HG03521 (cell line): Measurements from ENCODE around the gene CACNA1H.

ENCODE experiments used
- ATAC-seq: cut with Tn5 transposase; IDR thresholded peaks from one replicate; pipeline ENCODE4 v1.9.1; 2021; ENCODE audit warnings: mild to moderate bottlenecking, moderate library complexity; ENCODE audit not compliant: unreplicated experiment

CACNA1H gene

GRCh38 chr16:1171001-1171400 is 18.1 kb downstream of the CACNA1H start:
- no peak for ATAC-seq

GRCh38 chr16:1171854-1172428 is 19.0 kb downstream of the CACNA1H start:
- ATAC-seq: no peak

GRCh38 chr16:1172651-1173050 is 19.7 kb downstream of the CACNA1H start:
- ATAC-seq: no peak

- ATAC-seq: no peak
Observed at GRCh38 chr16:1173788-1174451, 21.0 kb downstream of the CACNA1H start.

- ATAC-seq: no peak
Observed at GRCh38 chr16:1174477-1175357, 21.8 kb downstream of the CACNA1H start.

GRCh38 chr16:1175566-1176279 is 22.8 kb downstream of the CACNA1H start:
- no peak for ATAC-seq

- no peak for ATAC-seq
Observed at GRCh38 chr16:1176280-1176897, 23.5 kb downstream of the CACNA1H start.

- no peak for ATAC-seq
Observed at GRCh38 chr16:1177053-1177452, 24.1 kb downstream of the CACNA1H start.

GRCh38 chr16:1177750-1178149 is 24.8 kb downstream of the CACNA1H start:
- ATAC-seq: no peak

GRCh38 chr16:1178295-1178910 is 25.5 kb downstream of the CACNA1H start:
- no peak for ATAC-seq

GRCh38 chr16:1180549-1181403 is 27.9 kb downstream of the CACNA1H start:
- no peak for ATAC-seq

GRCh38 chr16:1181404-1182315 is 28.8 kb downstream of the CACNA1H start:
- ATAC-seq: no peak

GRCh38 chr16:1182316-1182671 is 29.4 kb downstream of the CACNA1H start:
- no peak for ATAC-seq

- no peak for ATAC-seq
Observed at GRCh38 chr16:1182950-1183907, 30.3 kb downstream of the CACNA1H start.

- ATAC-seq: no peak
Observed at GRCh38 chr16:1184156-1184868, 31.4 kb downstream of the CACNA1H start.

GRCh38 chr16:1184980-1185379 is 32.1 kb downstream of the CACNA1H start:
- ATAC-seq: no peak
